ENCODE data around the gene CHST3.

DNA sequence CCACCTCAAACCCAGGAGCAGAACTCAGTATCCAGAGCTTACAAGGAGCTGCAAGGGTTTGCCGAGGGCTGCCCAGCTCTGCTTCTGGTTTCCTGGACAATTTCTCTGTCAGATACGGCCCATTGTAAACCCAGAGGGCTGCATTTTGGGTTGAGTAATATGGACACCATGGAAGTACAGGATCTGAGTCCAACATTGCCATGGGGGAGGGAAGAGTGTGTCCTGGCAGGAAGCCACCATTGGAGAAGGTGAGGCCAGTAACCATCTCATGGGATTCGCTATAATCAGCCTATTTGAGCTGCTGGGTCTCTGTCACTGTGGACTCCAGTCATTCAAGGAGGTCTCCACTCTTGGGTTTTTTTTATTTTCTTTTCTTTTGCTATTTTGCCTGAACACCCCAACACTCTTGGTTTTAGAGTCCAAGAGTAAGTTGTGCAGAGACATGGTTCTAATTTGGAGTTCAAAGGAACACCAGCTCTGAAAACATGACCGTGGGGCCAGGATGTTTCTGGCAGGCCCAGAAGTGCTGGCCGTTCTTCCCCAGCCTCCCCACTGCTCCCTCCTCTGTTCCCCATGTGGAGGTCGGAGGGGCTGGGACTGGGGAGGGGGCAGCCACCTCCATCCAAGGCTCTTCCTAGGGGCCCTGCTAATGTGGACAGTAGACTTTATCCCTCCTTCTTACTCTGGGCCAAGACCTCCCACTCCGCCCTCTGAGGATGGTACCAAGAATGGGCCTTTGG, 46.2 kb downstream of the CHST3 start:
- TF ChIP-seq CTCF (IDR thresholded peaks at IDR 0.05; ENCODE audit: insufficient read depth, low read length, poor library complexity, severe bottlenecking) (no peak), EZH2phosphoT487 (conservative IDR thresholded peaks at IDR 0.05; ENCODE audit: low read length) (no peak)
